ENCODE measurements around the gene C19orf67. TPM values are rescaled to one million over a fixed set of nuclear protein-coding genes. Genes with fewer than 3 reads are reported as not detected.

The C19orf67 gene
- polyA plus RNA-seq, 1 donor (not counting 4 experiments of a cell fraction or from before 2014, with no cell fraction given) = not detected

GRCh38 chr19:14091081-14091812 lies 5.7 kb upstream of the C19orf67 start:
- Histone ChIP-seq H3K27ac (ENCODE audit: control insufficient read depth, insufficient read depth, low read length) (no peak overlapping the region), H3K9ac (ENCODE audit: control insufficient read depth, extremely low read depth, insufficient read depth, low read length) (peak overlapping the region; percentile 62), H4K20me1 (ENCODE audit: control insufficient read depth, extremely low read depth, insufficient read depth, low read length) (no peaks in the 10 kb centered on the region), H3K4me3 (ENCODE audit: control insufficient read depth in 2 of 3, extremely low read depth in 1 of 3, insufficient read depth in 2 of 3, low read depth in 1 of 3, low read length in 3 of 3) (peak overlapping the region; percentile 58 to 80 (median 71)), H3K4me1 (ENCODE audit: control insufficient read depth, extremely low read depth, insufficient read depth, low read length) (no peaks in the 10 kb centered on the region), H3K79me2 (ENCODE audit: control insufficient read depth, insufficient read depth, low read length) (no peaks in the 10 kb centered on the region), H3K4me2 (ENCODE audit: control insufficient read depth, extremely low read depth, insufficient read depth, low read depth, low read length) (peak overlapping the region; percentile 93), H3K9me3 (ENCODE audit: control insufficient read depth, low read depth, low read length) (peaks cover 5% of the 10 kb centered on the region), H3K36me3 (ENCODE audit: control insufficient read depth in 2 of 2, extremely low read depth in 1 of 2, insufficient read depth in 2 of 2, low read length in 2 of 2) (peaks cover 5% of the 10 kb centered on the region in 2 experiments), H3K27me3 (ENCODE audit: control insufficient read depth, extremely low read depth, insufficient read depth, low read length) (no peaks in the 10 kb centered on the region), H2AFZ (ENCODE audit: control insufficient read depth, low read length) (peak overlapping the region; percentile 44), H3K9me1 (ENCODE audit: control insufficient read depth, extremely low read depth, insufficient read depth, low read length) (no peaks in the 10 kb centered on the region)
- no peak for DNase-seq (ENCODE audit: low read depth, low spot score)
- dilution Hi-C loops (cut with MboI; ENCODE audit: extremely low pct_ligation_motif_present, low sequenced_read_pairs) = no loop called here
- no peak for FAIRE-seq
- no peak for TF ChIP-seq EZH2 (IDR thresholded peaks at IDR 0.05; ENCODE audit: low read length)
- TF ChIP-seq, protein P1, sequence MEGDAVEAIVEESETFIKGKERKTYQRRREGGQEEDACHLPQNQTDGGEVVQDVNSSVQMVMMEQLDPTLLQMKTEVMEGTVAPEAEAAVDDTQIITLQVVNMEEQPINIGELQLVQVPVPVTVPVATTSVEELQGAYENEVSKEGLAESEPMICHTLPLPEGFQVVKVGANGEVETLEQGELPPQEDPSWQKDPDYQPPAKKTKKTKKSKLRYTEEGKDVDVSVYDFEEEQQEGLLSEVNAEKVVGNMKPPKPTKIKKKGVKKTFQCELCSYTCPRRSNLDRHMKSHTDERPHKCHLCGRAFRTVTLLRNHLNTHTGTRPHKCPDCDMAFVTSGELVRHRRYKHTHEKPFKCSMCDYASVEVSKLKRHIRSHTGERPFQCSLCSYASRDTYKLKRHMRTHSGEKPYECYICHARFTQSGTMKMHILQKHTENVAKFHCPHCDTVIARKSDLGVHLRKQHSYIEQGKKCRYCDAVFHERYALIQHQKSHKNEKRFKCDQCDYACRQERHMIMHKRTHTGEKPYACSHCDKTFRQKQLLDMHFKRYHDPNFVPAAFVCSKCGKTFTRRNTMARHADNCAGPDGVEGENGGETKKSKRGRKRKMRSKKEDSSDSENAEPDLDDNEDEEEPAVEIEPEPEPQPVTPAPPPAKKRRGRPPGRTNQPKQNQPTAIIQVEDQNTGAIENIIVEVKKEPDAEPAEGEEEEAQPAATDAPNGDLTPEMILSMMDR (optimal IDR thresholded peaks at IDR 0.05 in 1 of 3, IDR thresholded peaks at IDR 0.05 in 1 of 3, conservative IDR thresholded peaks at IDR 0.05 in 1 of 3; ENCODE audit: extremely low read depth in 1 of 3, insufficient read depth in 2 of 3, low read length in 3 of 3) = peak in 1 of 3 experiments; percentile 15

DNA sequence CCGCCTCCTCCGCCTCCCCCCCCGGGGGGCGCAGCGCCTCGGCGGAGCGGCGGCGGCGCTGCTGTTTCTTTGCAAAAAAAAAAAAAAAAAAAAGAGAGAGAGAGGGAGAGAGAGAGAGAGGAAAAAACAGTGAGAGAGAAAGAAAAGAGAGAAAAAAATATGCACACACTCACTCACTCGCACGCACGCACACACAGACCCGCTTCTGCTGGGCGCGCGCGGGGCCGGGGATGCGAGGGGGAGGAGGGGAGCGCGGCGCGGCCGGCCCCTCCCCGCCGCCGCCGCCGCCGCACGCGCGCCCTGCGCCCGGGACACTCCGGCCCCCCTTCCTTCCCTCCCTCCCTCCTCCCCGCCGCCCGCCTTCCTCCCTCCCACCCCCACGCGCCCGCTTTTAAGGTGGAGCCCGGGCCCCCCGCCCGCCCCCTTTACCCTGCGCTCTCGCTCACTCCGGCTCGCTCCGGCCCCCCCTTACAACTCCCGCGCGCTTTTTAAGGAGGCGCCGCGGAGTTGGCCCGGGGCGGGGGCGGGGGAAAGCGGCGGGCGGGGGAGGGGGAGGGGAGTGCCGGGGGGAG lies 5.0 kb upstream of the C19orf67 start, which contains the start of gene SAMD1:
TSS of gene SAMD1 (minus strand) at position 243 of the 572 bp plus-strand sequence.
- peak within 1 kb of the TSS; percentile 58 to 80 (median 71) for H3K4me3 ChIP-seq (ENCODE audit: control insufficient read depth in 2 of 3, extremely low read depth in 1 of 3, insufficient read depth in 2 of 3, low read depth in 1 of 3, low read length in 3 of 3)
- dilution Hi-C loops (cut with MboI; ENCODE audit: extremely low pct_ligation_motif_present, low sequenced_read_pairs) = no loop called here
- H3K9me3 ChIP-seq (ENCODE audit: control insufficient read depth, low read depth, low read length) = peaks cover 5% of the 10 kb centered on the region
- peak within 1 kb of the TSS; percentile 62 for H3K9ac ChIP-seq (ENCODE audit: control insufficient read depth, extremely low read depth, insufficient read depth, low read length)
- no peak for DNase-seq (ENCODE audit: low read depth, low spot score)
- TF ChIP-seq, protein P1 (optimal IDR thresholded peaks at IDR 0.05 in 1 of 3, IDR thresholded peaks at IDR 0.05 in 1 of 3, conservative IDR thresholded peaks at IDR 0.05 in 1 of 3; ENCODE audit: extremely low read depth in 1 of 3, insufficient read depth in 2 of 3, low read length in 3 of 3) = no peak
- TF ChIP-seq EZH2 (IDR thresholded peaks at IDR 0.05; ENCODE audit: low read length) = no peak
- H3K9me1 ChIP-seq (ENCODE audit: control insufficient read depth, extremely low read depth, insufficient read depth, low read length) = no peaks in the 10 kb centered on the region
- peak within 1 kb of the TSS; percentile 93 for H3K4me2 ChIP-seq (ENCODE audit: control insufficient read depth, extremely low read depth, insufficient read depth, low read depth, low read length)
- peaks cover 4 to 5% of the 10 kb centered on the region in 2 experiments for H3K36me3 ChIP-seq (ENCODE audit: control insufficient read depth in 2 of 2, extremely low read depth in 1 of 2, insufficient read depth in 2 of 2, low read length in 2 of 2)
- no peaks in the 10 kb centered on the region for H3K4me1 ChIP-seq (ENCODE audit: control insufficient read depth, extremely low read depth, insufficient read depth, low read length)
- H3K27me3 ChIP-seq (ENCODE audit: control insufficient read depth, extremely low read depth, insufficient read depth, low read length) = no peaks in the 10 kb centered on the region
- H3K79me2 ChIP-seq (ENCODE audit: control insufficient read depth, insufficient read depth, low read length) = no peaks in the 10 kb centered on the region
- peak within 1 kb of the TSS; percentile 44 for H2AFZ ChIP-seq (ENCODE audit: control insufficient read depth, low read length)
- FAIRE-seq = no peak
- H4K20me1 ChIP-seq (ENCODE audit: control insufficient read depth, extremely low read depth, insufficient read depth, low read length) = no peaks in the 10 kb centered on the region
- H3K27ac ChIP-seq (ENCODE audit: control insufficient read depth, insufficient read depth, low read length) = no peak within 1 kb of the TSS

Data from keratinocyte (primary cell).